ENCODE measurements around the gene AHI1. TPM values are rescaled to one million over a fixed set of nuclear protein-coding genes. Genes with fewer than 3 reads are reported as not detected.
A peak's percentile ranks its signal among the peaks of the same experiment; 100 is the strongest.

The AHI1 gene
- total RNA-seq, 1 experiment from 2014 or later = 18.8 TPM

DNA sequence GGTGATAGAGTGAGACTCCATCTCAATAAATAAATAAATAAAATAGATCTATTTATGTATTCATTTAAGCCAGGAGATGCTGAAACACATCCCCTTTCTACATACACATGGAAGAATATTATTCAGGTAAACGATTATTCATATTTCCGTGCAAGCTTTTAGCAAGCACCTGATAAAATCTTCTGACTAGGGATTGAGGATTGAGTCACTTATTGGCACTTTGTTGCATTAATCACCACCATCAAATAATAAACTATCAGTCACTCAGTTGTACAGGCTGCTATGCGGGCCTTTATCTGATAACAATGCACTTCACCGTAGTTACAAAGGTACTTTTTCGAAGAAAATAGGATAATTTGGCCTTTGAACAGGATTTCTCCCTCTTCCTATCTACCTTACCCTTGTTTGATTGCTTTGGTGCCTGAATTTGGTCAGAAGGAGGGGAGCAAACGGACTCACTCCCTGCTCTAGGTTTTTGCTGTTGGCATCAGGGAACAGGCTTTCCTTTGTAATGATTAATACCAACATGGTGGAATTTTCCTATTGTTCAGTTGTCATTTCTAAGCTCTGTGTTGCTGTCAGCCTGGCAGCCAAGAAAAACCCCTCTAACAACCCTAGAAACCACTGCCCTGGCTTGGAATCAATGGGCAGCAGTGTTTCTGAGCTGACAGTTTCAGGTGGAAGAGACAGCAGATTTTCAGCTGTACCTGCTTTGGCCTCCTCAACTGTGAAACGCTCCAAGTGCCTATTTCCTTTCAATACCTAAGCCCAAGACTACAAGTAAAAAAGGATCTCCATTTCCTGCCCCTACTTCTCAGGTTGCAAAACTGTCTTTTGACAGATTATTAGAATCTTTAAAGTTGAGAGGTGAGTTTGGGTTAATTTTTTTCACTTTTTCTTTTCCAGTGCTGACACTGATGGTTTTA, 253.4 kb downstream of the AHI1 start:
- no peak overlapping the region for H3K4me3 Mint-ChIP-seq

DNA sequence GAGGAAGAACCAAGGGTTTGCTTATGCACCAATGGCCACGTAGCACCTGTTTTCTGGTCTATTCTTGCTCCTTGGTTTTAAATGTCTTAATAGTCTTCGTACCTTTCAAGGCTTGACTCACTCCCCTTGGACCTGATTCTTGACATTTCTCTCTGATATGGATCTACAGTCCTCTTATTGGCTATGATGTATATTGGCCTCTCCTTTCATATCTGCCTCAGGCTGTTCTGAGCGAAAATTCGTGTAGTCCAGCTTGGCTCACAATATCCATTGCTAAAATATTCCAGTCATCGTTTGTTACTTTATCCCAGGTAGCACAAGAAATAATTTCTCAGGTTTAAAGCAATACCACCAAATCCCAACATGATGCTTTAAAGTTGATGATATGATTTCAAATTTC, 256.8 kb downstream of the AHI1 start:
- POLR2A ChIA-PET = no interaction called here
- CTCF ChIA-PET = no interaction called here
- TF ChIP-seq, protein P1, sequence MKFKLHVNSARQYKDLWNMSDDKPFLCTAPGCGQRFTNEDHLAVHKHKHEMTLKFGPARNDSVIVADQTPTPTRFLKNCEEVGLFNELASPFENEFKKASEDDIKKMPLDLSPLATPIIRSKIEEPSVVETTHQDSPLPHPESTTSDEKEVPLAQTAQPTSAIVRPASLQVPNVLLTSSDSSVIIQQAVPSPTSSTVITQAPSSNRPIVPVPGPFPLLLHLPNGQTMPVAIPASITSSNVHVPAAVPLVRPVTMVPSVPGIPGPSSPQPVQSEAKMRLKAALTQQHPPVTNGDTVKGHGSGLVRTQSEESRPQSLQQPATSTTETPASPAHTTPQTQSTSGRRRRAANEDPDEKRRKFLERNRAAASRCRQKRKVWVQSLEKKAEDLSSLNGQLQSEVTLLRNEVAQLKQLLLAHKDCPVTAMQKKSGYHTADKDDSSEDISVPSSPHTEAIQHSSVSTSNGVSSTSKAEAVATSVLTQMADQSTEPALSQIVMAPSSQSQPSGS (CRISPR knock-in tag; IDR thresholded peaks at IDR 0.05; ENCODE audit: borderline replicate concordance, low read depth) = no peak
- TF ChIP-seq KAT7 (CRISPR knock-in tag; IDR thresholded peaks at IDR 0.05; ENCODE audit: borderline replicate concordance) (no peak), NR1H2 (CRISPR knock-in tag; IDR thresholded peaks at IDR 0.05) (no peak), CREM (CRISPR knock-in tag; IDR thresholded peaks at IDR 0.05) (no peak), GRHL2 (CRISPR knock-in tag; IDR thresholded peaks at IDR 0.05; ENCODE audit: insufficient replicate concordance, severe bottlenecking) (no peak), GTF2I (CRISPR knock-in tag; conservative IDR thresholded peaks at IDR 0.05) (no peak), NFYB (CRISPR knock-in tag; conservative IDR thresholded peaks at IDR 0.05; ENCODE audit: low read depth) (no peak)
- TF ChIP-seq, protein P2, sequence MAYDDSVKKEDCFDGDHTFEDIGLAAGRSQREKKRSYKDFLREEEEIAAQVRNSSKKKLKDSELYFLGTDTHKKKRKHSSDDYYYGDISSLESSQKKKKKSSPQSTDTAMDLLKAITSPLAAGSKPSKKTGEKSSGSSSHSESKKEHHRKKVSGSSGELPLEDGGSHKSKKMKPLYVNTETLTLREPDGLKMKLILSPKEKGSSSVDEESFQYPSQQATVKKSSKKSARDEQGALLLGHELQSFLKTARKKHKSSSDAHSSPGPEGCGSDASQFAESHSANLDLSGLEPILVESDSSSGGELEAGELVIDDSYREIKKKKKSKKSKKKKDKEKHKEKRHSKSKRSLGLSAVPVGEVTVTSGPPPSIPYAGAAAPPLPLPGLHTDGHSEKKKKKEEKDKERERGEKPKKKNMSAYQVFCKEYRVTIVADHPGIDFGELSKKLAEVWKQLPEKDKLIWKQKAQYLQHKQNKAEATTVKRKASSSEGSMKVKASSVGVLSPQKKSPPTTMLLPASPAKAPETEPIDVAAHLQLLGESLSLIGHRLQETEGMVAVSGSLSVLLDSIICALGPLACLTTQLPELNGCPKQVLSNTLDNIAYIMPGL (CRISPR knock-in tag; IDR thresholded peaks at IDR 0.05) = no peak
- TF ChIP-seq, protein P3, sequence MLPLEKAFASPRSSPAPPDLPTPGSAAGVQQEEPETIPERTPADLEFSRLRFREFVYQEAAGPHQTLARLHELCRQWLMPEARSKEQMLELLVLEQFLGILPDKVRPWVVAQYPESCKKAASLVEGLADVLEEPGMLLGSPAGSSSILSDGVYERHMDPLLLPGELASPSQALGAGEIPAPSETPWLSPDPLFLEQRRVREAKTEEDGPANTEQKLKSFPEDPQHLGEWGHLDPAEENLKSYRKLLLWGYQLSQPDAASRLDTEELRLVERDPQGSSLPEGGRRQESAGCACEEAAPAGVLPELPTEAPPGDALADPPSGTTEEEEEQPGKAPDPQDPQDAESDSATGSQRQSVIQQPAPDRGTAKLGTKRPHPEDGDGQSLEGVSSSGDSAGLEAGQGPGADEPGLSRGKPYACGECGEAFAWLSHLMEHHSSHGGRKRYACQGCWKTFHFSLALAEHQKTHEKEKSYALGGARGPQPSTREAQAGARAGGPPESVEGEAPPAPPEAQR (CRISPR knock-in tag; IDR thresholded peaks at IDR 0.05) = no peak
- TF ChIP-seq, protein P4, sequence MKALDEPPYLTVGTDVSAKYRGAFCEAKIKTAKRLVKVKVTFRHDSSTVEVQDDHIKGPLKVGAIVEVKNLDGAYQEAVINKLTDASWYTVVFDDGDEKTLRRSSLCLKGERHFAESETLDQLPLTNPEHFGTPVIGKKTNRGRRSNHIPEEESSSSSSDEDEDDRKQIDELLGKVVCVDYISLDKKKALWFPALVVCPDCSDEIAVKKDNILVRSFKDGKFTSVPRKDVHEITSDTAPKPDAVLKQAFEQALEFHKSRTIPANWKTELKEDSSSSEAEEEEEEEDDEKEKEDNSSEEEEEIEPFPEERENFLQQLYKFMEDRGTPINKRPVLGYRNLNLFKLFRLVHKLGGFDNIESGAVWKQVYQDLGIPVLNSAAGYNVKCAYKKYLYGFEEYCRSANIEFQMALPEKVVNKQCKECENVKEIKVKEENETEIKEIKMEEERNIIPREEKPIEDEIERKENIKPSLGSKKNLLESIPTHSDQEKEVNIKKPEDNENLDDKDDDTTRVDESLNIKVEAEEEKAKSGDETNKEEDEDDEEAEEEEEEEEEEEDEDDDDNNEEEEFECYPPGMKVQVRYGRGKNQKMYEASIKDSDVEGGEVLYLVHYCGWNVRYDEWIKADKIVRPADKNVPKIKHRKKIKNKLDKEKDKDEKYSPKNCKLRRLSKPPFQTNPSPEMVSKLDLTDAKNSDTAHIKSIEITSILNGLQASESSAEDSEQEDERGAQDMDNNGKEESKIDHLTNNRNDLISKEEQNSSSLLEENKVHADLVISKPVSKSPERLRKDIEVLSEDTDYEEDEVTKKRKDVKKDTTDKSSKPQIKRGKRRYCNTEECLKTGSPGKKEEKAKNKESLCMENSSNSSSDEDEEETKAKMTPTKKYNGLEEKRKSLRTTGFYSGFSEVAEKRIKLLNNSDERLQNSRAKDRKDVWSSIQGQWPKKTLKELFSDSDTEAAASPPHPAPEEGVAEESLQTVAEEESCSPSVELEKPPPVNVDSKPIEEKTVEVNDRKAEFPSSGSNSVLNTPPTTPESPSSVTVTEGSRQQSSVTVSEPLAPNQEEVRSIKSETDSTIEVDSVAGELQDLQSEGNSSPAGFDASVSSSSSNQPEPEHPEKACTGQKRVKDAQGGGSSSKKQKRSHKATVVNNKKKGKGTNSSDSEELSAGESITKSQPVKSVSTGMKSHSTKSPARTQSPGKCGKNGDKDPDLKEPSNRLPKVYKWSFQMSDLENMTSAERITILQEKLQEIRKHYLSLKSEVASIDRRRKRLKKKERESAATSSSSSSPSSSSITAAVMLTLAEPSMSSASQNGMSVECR (CRISPR knock-in tag; IDR thresholded peaks at IDR 0.05; ENCODE audit: borderline replicate concordance) = no peak

More for the DNA sequence above, 253.4 kb downstream of the AHI1 start:
- H3K36me3 Mint-ChIP-seq = no peaks in the 10 kb centered on the region; the same call in 1 of the 2 replicates
- TF ChIP-seq, protein P5, sequence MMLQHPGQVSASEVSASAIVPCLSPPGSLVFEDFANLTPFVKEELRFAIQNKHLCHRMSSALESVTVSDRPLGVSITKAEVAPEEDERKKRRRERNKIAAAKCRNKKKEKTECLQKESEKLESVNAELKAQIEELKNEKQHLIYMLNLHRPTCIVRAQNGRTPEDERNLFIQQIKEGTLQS (CRISPR knock-in tag; conservative IDR thresholded peaks at IDR 0.05) = no peak
- TF ChIP-seq, protein P4 (CRISPR knock-in tag; IDR thresholded peaks at IDR 0.05; ENCODE audit: borderline replicate concordance) = no peak
- TF ChIP-seq, protein P6, sequence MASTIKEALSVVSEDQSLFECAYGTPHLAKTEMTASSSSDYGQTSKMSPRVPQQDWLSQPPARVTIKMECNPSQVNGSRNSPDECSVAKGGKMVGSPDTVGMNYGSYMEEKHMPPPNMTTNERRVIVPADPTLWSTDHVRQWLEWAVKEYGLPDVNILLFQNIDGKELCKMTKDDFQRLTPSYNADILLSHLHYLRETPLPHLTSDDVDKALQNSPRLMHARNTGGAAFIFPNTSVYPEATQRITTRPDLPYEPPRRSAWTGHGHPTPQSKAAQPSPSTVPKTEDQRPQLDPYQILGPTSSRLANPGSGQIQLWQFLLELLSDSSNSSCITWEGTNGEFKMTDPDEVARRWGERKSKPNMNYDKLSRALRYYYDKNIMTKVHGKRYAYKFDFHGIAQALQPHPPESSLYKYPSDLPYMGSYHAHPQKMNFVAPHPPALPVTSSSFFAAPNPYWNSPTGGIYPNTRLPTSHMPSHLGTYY (CRISPR knock-in tag; IDR thresholded peaks at IDR 0.05) = no peak
- no peak for TF ChIP-seq PRRX2 (CRISPR knock-in tag; IDR thresholded peaks at IDR 0.05)
- peaks cover 12% of the 10 kb centered on the region for H3K9me3 Mint-ChIP-seq
- peak overlapping the region; percentile 34 for H3K27ac Mint-ChIP-seq
- no peaks in the 10 kb centered on the region for H3K27me3 Mint-ChIP-seq (ENCODE audit: low read depth)
- H3K4me1 Mint-ChIP-seq = peaks cover 29% of the 10 kb centered on the region
- ChIA-PET POLR2A (no interaction called here), CTCF (interaction anchor here (1.2 kb wide), 1 partner anchor 39 kb away, joined by 3 read pairs; no protein-coding TSS in a partner anchor)
- DNase-seq (ENCODE audit: low spot score) (no peak), ATAC-seq (peak; percentile 26; the same call in 1 of the 2 replicates)

More for the DNA sequence above, 256.8 kb downstream of the AHI1 start:
- DNase-seq (ENCODE audit: low spot score) (no peak), ATAC-seq (no peak)
- Mint-ChIP-seq H3K4me3 (no peak overlapping the region), H3K36me3 (no peaks in the 10 kb centered on the region), H3K27ac (no peak overlapping the region), H3K9me3 (no peaks in the 10 kb centered on the region), H3K27me3 (ENCODE audit: low read depth) (no peaks in the 10 kb centered on the region), H3K4me1 (peaks cover 18% of the 10 kb centered on the region)

Data from WTC11 (cell line).